Activated CD8-positive, alpha-beta memory T cell treated with anti-CD3 and anti-CD28 coated beads, Interleukin-2, amount 50 U/mL, for 1 hour (primary cell): ENCODE results near the gene ACVR2B.

Experiments used
- DNase-seq: peaks from one replicate; pipeline ENCODE4 v3.0.0-alpha.2; 2020; ENCODE audit errors: extremely low read depth

ACVR2B gene

DNA sequence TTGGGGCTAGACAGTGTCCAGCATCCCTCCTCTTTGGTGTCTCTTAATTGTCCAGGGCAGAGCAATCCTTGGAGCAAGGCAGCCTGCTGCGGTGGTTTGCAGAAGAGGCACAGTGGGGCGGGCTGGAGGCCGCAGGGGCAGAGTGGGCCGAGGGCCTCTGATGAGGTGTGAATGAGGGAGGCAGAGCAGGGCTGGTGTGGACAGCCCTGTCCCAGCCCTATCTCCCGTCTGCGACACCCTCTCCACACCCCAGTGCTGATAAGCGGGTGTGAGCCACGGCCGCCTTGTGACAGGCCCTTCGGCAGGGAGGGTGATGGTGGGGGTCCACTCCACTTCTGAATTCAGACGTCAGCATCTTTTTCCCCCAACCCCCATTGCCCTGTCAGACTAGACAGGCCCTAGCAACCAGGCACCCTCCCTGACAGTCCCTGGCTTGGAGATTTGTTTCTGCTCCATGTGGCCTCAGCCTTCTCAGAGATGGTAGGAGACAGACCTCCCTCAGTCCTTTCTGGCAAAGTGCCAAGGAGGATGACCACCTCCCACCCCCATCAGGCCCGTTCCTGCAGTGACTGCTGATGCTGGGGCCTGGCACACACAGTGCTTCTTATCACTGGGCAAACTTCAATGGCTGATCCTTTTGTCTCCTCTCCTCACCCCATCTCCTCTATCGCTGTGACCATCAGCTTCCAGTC is 79.7 kb downstream of the ACVR2B start:
- no peak for DNase-seq

DNA sequence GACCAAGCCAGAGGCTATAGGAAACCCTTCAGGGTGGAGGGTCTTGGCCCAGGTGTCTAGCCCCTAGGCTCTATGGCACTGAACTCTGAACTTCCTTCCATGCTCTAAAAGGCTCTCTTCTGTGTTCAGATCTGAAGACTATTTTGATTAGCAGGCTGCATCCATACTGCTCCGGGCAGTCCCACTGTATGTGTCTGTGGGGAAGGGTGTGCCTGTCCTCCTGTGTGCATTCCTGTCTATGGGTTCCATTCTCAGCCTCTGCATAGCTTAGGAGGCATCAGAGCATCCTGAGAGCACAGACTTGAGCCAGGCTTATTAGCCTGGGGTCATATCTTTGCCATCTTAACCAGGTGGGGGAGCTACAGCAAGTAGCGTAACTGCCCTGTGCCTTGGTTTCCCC is 80.5 kb downstream of the ACVR2B start:
- DNase-seq: no peak

- no peak for DNase-seq
Observed at GRCh38 chr3:38534604-38535003, 80.9 kb downstream of the ACVR2B start.

- no peak for DNase-seq
Observed at GRCh38 chr3:38536671-38537070, 83.0 kb downstream of the ACVR2B start.

DNA sequence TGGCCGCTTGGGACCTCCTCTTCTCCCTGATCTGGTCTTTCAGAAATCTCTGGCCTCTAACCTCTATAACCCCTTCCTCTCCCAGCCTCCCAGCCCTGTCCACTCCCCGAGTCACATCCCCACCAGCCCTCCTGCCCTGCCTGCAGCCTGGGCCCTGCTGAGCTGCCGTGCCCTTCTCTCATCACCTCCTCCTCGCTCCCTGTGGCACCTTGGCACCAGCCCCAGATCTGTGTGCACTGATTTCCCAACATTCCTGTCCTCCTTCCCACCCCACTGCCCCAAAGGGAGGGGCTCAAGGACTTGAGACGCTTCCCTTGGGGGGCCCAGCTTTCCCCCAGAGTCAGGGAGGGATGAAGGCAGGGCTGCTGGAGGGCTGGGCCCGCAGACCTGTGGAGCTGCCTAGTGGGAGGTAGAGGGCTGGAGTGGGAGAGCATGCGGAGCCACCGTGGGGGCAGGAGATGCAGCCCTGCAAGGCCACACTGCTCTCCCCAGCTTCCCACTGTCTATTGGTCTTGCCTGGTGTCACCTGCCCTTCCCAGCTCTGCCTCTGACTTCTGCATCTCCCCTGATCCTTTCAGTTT is 85.2 kb downstream of the ACVR2B start:
- no peak for DNase-seq

GRCh38 chr3:38541806-38542205 is 88.1 kb downstream of the ACVR2B start:
- DNase-seq: no peak
